ENCODE data around the gene SAMD3.

- TF ChIP-seq CTCF (IDR thresholded peaks at IDR 0.05) = no peak
- TF ChIP-seq POLR2A (IDR thresholded peaks at IDR 0.05) = no peak
These were observed 62.8 kb downstream of the SAMD3 start for GRCh38 chr6:130159956-130160355.

Measured in sigmoid colon (tissue), 3 donors.